GM21367 (cell line): ENCODE measurements around the gene UPK2.
"Not testable (repeated sequence)": the region's sequence is repeated elsewhere in the genome, so short reads cannot be mapped to it uniquely, and the experiment has no call there.

Source experiments
- ATAC-seq: cut with Tn5 transposase; IDR thresholded peaks from one replicate; pipeline ENCODE4 v1.9.1; 2021; ENCODE audit not compliant: unreplicated experiment

The UPK2 gene

GRCh38 chr11:118984337-118984736 is 28.2 kb downstream of the UPK2 start:
- ATAC-seq: not testable (repeated sequence)

GRCh38 chr11:118984825-118985224 is 28.7 kb downstream of the UPK2 start:
- no peak for ATAC-seq

GRCh38 chr11:118988280-118988679 is 32.2 kb downstream of the UPK2 start:
- ATAC-seq: no peak

GRCh38 chr11:118991486-118992038 is 35.5 kb downstream of the UPK2 start:
- not testable (repeated sequence) for ATAC-seq

GRCh38 chr11:118996926-118997626 is 41.0 kb downstream of the UPK2 start:
- ATAC-seq: no peak

GRCh38 chr11:118997627-118998387 is 41.7 kb downstream of the UPK2 start, which contains the start of gene CENATAC:
CENATAC (plus strand) TSS chr11:118998138; CDS start chr11:118998198, 60 bp downstream.
- peak; percentile 85 for ATAC-seq

GRCh38 chr11:118998388-118998717 is 42.3 kb downstream of the UPK2 start:
- peak; percentile 13 for ATAC-seq

- ATAC-seq: no peak
Observed at GRCh38 chr11:118998822-118999221, 42.7 kb downstream of the UPK2 start.

GRCh38 chr11:119000906-119001305 is 44.8 kb downstream of the UPK2 start:
- no peak for ATAC-seq

- ATAC-seq: no peak
Observed at GRCh38 chr11:119006656-119007055, 50.6 kb downstream of the UPK2 start.
